ENCODE measurements around the gene QRICH2.
A peak's percentile ranks its signal among the peaks of the same experiment; 100 is the strongest.
"Not testable (repeated sequence)": the region's sequence is repeated elsewhere in the genome, so short reads cannot be mapped to it uniquely, and the experiment has no call there.

QRICH2 gene

DNA sequence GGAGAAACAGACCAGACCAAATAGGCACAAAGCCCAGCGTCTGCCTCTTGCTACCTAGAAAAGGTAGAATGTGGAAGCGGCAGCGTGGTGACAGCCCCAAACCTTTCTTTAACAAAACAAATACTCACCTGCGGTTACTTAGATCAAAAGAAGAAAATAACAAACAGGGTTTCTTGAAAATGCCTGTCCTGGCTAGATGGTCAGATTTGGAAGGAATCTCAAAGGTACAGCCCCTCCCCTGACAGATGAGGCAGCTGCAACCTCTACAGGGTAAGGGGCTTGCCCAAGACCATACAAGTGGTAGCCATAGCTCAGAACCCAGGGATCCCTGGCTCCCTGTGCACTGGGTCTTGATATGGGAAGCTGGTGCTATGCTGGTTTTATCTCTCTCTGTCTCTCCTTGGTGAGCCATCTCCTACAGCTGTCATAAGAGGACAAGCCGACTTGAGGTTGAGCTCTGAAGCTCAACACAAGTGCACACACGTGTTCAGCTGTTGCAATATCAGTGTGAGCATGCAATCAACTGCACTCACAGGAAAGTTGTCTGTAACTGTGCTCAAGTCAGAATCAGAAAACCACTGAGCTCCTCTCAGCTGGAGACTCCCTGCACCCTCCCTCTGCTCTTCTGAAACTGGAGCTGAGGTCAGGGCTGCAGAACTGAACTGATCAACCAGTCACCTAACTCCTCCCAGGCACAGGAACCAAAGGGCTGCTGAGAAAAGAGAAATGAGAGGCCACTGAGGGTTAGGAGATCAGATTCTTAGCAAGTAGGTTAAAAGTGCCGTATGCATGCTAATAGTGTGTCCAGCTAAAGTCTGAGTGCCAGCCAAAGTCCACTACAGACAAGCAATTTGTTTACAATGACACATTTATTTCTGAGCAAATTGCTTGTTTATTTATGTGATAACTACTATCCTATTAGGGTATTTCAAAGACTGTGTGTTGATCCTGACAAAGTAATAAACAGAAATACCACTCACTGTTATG lies 61.7 kb downstream of the QRICH2 start:
- Histone ChIP-seq H3K4me3 (ENCODE audit: severe bottlenecking) (no peak overlapping the region), H3K27me3 (ENCODE audit: insufficient read depth, poor library complexity, severe bottlenecking) (peaks cover under 1% of the 10 kb centered on the region), H3K36me3 (ENCODE audit: low read depth) (no peaks in the 10 kb centered on the region), H3K9me3 (ENCODE audit: severe bottlenecking) (no peaks in the 10 kb centered on the region), H3K4me1 (ENCODE audit: insufficient read depth, poor library complexity, severe bottlenecking) (peaks cover 2% of the 10 kb centered on the region), H3K27ac (ENCODE audit: poor library complexity, severe bottlenecking) (no peak overlapping the region)
- TF ChIP-seq, protein P1, sequence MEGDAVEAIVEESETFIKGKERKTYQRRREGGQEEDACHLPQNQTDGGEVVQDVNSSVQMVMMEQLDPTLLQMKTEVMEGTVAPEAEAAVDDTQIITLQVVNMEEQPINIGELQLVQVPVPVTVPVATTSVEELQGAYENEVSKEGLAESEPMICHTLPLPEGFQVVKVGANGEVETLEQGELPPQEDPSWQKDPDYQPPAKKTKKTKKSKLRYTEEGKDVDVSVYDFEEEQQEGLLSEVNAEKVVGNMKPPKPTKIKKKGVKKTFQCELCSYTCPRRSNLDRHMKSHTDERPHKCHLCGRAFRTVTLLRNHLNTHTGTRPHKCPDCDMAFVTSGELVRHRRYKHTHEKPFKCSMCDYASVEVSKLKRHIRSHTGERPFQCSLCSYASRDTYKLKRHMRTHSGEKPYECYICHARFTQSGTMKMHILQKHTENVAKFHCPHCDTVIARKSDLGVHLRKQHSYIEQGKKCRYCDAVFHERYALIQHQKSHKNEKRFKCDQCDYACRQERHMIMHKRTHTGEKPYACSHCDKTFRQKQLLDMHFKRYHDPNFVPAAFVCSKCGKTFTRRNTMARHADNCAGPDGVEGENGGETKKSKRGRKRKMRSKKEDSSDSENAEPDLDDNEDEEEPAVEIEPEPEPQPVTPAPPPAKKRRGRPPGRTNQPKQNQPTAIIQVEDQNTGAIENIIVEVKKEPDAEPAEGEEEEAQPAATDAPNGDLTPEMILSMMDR (IDR thresholded peaks at IDR 0.05; ENCODE audit: poor library complexity, severe bottlenecking) = no peak
- DNase-seq (ENCODE audit: low spot score) = no peak
- no peak for ATAC-seq (ENCODE audit: low read depth)

DNA sequence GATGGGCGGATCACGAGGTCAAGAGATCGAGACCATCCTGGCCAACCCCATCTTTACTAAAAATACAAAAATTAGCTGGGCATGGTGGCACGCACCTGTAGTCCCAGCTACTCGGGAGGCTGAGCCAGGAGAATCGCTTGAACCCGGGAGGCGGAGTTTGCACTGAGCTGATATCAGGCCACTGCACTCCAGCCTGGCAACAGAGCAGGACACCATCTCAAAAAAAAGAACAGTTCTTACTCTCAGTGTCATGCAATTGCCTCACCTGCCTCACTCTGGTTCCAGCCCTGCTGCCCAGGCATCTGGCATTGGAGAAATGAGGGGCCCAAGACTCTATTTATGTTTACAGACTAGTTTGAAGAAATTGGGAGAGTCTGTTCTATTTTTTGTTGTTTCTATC lies 63.4 kb downstream of the QRICH2 start:
- H3K9me3 ChIP-seq (ENCODE audit: severe bottlenecking); H3K27ac ChIP-seq (ENCODE audit: poor library complexity, severe bottlenecking); H3K36me3 ChIP-seq (ENCODE audit: low read depth); H3K4me3 ChIP-seq (ENCODE audit: severe bottlenecking); H3K27me3 ChIP-seq (ENCODE audit: insufficient read depth, poor library complexity, severe bottlenecking); DNase-seq (ENCODE audit: low spot score); ATAC-seq (ENCODE audit: low read depth); H3K4me1 ChIP-seq (ENCODE audit: insufficient read depth, poor library complexity, severe bottlenecking): not testable (repeated sequence)

DNA sequence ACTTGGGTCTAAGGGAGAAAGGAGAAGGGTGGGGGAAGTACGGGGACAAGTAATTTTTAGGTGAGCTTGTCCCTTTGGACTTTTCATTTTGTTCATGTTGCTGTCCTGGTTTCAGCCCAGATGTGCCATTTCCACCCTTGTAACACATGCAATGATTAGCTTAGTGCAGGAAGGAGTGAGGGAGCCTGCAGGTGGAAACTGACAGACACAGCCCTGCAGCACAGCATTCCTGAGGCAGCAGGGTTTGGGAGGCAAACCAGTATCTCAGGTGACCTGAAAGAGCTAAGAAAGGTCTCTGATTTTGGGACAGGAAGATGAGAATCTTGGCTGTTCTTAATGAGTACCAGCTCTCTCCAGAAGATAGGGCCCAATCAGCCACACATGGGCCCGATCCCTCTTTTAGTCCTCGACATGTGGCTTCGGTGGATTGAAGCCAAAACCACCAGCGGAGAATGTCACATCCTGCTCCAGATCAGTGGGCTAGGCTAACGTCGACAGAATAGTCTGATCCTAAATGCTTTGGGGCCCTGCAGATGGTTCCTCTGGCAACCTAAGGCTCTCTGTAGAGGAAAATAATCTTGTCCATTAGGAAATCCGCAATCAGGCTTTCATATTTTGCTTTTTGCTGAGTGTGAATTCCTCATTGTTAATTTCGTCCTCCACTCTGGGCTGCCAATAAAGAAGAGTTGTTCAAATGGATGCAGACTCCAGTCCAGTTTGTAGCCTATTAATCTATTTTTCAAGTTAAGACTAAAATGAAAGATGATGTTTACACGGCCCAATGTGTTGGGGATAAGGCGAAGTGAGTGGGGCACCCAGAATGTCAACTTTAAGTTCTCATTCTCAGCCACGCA lies 64.0 kb downstream of the QRICH2 start:
- Histone ChIP-seq H3K4me1 (ENCODE audit: insufficient read depth, poor library complexity, severe bottlenecking) (no peaks in the 10 kb centered on the region), H3K27me3 (ENCODE audit: insufficient read depth, poor library complexity, severe bottlenecking) (peaks cover 12% of the 10 kb centered on the region), H3K36me3 (ENCODE audit: low read depth) (no peaks in the 10 kb centered on the region), H3K27ac (ENCODE audit: poor library complexity, severe bottlenecking) (no peak overlapping the region), H3K9me3 (ENCODE audit: severe bottlenecking) (no peaks in the 10 kb centered on the region), H3K4me3 (ENCODE audit: severe bottlenecking) (no peak overlapping the region)
- ATAC-seq (ENCODE audit: low read depth) = no peak
- TF ChIP-seq, protein P1 (IDR thresholded peaks at IDR 0.05; ENCODE audit: poor library complexity, severe bottlenecking) = no peak
- DNase-seq (ENCODE audit: low spot score) = no peak

DNA sequence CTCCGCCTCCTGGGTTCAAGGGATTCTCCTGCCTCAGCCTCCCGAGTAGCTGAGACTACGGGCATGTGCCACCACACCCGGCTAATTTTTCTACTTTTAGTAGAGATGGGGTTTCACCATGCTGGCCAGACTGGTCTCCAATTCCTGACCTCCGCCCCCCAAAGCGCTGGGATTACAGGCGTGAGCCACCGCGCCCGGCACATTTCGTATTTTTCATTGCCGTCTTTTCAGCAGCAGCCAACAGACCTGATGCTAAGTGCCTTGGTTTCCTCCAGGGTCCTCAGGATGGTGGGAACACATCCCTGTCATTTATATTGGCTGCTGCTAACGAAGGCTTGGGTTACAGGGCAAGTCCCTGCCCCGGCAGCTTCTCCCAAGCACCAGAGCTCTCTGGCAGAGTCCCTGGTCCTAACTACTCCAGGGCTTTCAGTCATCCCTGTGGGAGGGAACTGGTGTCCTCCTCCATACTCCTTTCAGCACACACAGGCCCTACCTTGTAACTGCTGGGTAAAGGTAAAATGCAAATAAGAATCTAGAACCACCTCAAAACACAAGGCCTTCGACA lies 66.3 kb downstream of the QRICH2 start:
- Histone ChIP-seq H3K36me3 (ENCODE audit: low read depth) (no peaks in the 10 kb centered on the region), H3K4me1 (ENCODE audit: insufficient read depth, poor library complexity, severe bottlenecking) (no peaks in the 10 kb centered on the region), H3K4me3 (ENCODE audit: severe bottlenecking) (no peak overlapping the region), H3K9me3 (ENCODE audit: severe bottlenecking) (no peaks in the 10 kb centered on the region), H3K27me3 (ENCODE audit: insufficient read depth, poor library complexity, severe bottlenecking) (peaks cover 20% of the 10 kb centered on the region), H3K27ac (ENCODE audit: poor library complexity, severe bottlenecking) (no peak overlapping the region)
- DNase-seq (ENCODE audit: low spot score) = no peak
- ATAC-seq (ENCODE audit: low read depth) = no peak
- TF ChIP-seq, protein P1 (IDR thresholded peaks at IDR 0.05; ENCODE audit: poor library complexity, severe bottlenecking) = no peak

DNA sequence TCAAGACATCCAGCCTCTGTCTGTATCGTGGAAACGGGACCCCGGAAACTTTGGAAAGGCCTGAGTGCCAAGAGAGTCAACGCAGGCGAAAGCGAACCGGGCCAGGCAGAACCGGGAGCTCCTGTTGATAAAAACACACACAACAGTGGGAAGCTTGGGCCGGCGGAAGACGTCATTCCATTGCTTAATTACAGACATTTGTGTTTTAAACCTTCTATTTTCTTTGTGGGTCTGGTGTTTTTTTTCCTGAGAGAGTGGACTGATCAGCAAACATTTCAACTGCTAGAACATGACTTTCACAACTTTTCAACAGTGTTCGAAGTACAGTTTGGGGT lies 66.9 kb downstream of the QRICH2 start:
- DNase-seq (ENCODE audit: low spot score) (no peak), ATAC-seq (ENCODE audit: low read depth) (no peak)
- TF ChIP-seq, protein P1 (IDR thresholded peaks at IDR 0.05; ENCODE audit: poor library complexity, severe bottlenecking) = no peak
- Histone ChIP-seq H3K9me3 (ENCODE audit: severe bottlenecking) (no peaks in the 10 kb centered on the region), H3K4me3 (ENCODE audit: severe bottlenecking) (peak overlapping the region; percentile 33), H3K27me3 (ENCODE audit: insufficient read depth, poor library complexity, severe bottlenecking) (peaks cover 20% of the 10 kb centered on the region), H3K27ac (ENCODE audit: poor library complexity, severe bottlenecking) (no peak overlapping the region), H3K36me3 (ENCODE audit: low read depth) (no peaks in the 10 kb centered on the region), H3K4me1 (ENCODE audit: insufficient read depth, poor library complexity, severe bottlenecking) (no peaks in the 10 kb centered on the region)
